OCI-LY3 (cell line): ENCODE results near the gene VPS26C.

Source experiments
- H2AFZ ChIP-seq: fragments of 200-600, 300-600 bp; shearing (Covaris generic); 2 replicates; pipeline ENCODE4 v1.6.0; 2014; ENCODE audit warnings: antibody characterized with exemption, low read depth, low read length
- H3K27ac ChIP-seq: fragments of 200-600, 300-600 bp; sonication (generic); 2 replicates; pipeline ENCODE4 v1.5.1; 2014; ENCODE audit warnings: mild to moderate bottlenecking, low read length, moderate library complexity, mixed read lengths
- H3K27me3 ChIP-seq: fragments of 200-600, 300-600 bp; sonication (generic); 2 replicates; pipeline ENCODE4 v1.6.1; 2014; ENCODE audit warnings: low read depth, low read length, mixed read lengths
- H3K36me3 ChIP-seq: fragments of 200-600, 300-600 bp; sonication (generic); replicated peaks from 2 replicates; pipeline ENCODE3; 2014; ENCODE audit warnings: low read depth, low read length, mixed read lengths
- H3K4me1 ChIP-seq: fragments of 300-600, 200-600 bp; sonication (generic); 2 replicates; pipeline ENCODE4 v1.6.1; 2014; ENCODE audit warnings: low read length, mixed read lengths
- H3K4me2 ChIP-seq: fragments of 200-600, 300-600 bp; sonication (generic); 2 replicates; pipeline ENCODE4 v1.6.1; 2014; ENCODE audit warnings: low read length, mixed read lengths
- H3K4me3 ChIP-seq: fragments of 300-600, 200-600 bp; sonication (generic); 2 replicates; pipeline ENCODE4 v1.5.1; 2014; ENCODE audit warnings: antibody characterized with exemption, mild to moderate bottlenecking, low read length, moderate library complexity
- H3K79me2 ChIP-seq: fragments of 300-600, 200-600 bp; shearing (Covaris generic); 2 replicates; pipeline ENCODE4 v1.6.1; 2014; ENCODE audit warnings: mild to moderate bottlenecking, low read length, mixed read lengths
- H3K9ac ChIP-seq: fragments of 300-600, 200-600 bp; shearing (Covaris generic); 2 replicates; pipeline ENCODE4 v1.6.0; 2014; ENCODE audit warnings: mild to moderate bottlenecking, low read length, moderate library complexity
- H3K9me3 ChIP-seq: fragments of 200-600, 300-600 bp; shearing (Covaris generic); 2 replicates; pipeline ENCODE4 v1.6.1; 2014; ENCODE audit warnings: low read length, mixed read lengths; ENCODE audit not compliant: insufficient read depth
- H4K20me1 ChIP-seq: fragments of 200-600, 300-600 bp; sonication (generic); 2 replicates; pipeline ENCODE4 v1.6.1; 2016; ENCODE audit warnings: low read length, mixed read lengths; ENCODE audit not compliant: insufficient read depth
- EZH2phosphoT487 ChIP-seq: fragments of 200-600 bp; shearing (Covaris generic); IDR thresholded peaks from 2 replicates; pipeline ENCODE4 v1.6.1; 2018; ENCODE audit warnings: antibody characterized with exemption, mixed run types, low read depth
- TF ChIP-seq, protein P1 (sequence below): fragments of 200-600, 300-600 bp; sonication (generic); IDR thresholded peaks from 2 replicates; pipeline ENCODE4 v1.5.1; 2014; ENCODE audit warnings: antibody characterized with exemption, low read length, low read depth

VPS26C gene

DNA sequence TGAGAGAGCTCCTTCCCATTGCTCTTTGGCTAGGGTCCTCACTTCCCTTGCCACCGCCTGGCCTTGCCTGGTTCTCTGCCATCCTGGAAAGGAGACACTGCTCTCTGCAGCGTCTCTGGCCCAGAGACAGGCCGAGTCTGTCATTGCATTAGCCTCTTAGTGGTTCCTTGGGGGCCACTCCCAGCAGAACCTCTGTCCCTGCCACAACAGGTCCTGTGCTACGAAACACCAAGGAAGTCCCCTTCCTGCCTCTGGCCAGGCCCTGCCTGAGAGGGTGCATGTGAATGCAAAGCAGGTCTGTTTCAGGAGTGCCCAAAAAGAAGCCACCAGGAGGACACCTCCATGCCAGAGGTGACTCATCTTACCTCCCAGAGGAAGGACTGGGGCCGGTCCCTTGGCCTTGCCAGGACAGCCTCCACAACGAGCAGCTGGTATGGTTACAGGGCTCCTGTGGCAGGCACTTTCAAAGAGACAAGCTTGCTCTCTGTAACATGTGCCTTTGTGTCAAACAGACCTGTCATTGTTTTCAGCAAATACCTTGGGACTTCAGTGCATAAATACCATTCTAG lies 59.6 kb downstream of the VPS26C start:
- H3K9ac ChIP-seq: no peak overlapping the region
- no peaks in the 10 kb centered on the region for H4K20me1 ChIP-seq
- H3K27me3 ChIP-seq: no peaks in the 10 kb centered on the region
- no peaks in the 10 kb centered on the region for H3K79me2 ChIP-seq
- H3K36me3 ChIP-seq: no peaks in the 10 kb centered on the region
- peak overlapping the region; percentile 2; the same call in 1 of the 2 replicates for H3K4me2 ChIP-seq
- no peaks in the 10 kb centered on the region for H3K9me3 ChIP-seq
- TF ChIP-seq EZH2phosphoT487: no peak
- TF ChIP-seq, protein P1, sequence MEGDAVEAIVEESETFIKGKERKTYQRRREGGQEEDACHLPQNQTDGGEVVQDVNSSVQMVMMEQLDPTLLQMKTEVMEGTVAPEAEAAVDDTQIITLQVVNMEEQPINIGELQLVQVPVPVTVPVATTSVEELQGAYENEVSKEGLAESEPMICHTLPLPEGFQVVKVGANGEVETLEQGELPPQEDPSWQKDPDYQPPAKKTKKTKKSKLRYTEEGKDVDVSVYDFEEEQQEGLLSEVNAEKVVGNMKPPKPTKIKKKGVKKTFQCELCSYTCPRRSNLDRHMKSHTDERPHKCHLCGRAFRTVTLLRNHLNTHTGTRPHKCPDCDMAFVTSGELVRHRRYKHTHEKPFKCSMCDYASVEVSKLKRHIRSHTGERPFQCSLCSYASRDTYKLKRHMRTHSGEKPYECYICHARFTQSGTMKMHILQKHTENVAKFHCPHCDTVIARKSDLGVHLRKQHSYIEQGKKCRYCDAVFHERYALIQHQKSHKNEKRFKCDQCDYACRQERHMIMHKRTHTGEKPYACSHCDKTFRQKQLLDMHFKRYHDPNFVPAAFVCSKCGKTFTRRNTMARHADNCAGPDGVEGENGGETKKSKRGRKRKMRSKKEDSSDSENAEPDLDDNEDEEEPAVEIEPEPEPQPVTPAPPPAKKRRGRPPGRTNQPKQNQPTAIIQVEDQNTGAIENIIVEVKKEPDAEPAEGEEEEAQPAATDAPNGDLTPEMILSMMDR: no peak
- no peak overlapping the region for H3K4me3 ChIP-seq
- peaks cover 13% of the 10 kb centered on the region for H3K4me1 ChIP-seq
- no peak overlapping the region for H2AFZ ChIP-seq
- no peak overlapping the region for H3K27ac ChIP-seq

DNA sequence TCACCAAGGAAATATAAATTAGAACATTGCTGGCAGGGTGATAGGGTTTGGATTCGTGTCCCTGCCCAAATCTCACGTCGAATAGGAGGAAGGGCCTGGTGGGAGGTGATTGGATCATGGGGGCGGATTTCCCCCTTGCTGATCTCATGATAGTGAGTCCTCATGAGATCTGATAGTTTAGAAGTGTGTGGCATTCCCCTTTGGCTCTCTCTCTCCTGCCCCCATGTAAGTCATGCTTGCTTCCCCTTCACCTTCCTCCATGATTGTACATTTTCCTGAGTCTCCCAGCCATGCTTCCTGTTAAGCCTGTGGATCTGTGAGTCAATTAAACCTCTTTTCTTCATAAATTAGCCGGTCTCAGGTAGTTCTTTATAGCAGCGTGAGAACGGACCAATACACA lies 60.6 kb downstream of the VPS26C start:
- H2AFZ ChIP-seq: no peak overlapping the region
- peaks cover 13% of the 10 kb centered on the region for H3K4me1 ChIP-seq
- H3K27ac ChIP-seq: no peak overlapping the region
- no peak overlapping the region for H3K4me3 ChIP-seq
- peaks cover 2% of the 10 kb centered on the region for H3K36me3 ChIP-seq
- no peak overlapping the region for H3K9ac ChIP-seq
- no peaks in the 10 kb centered on the region for H4K20me1 ChIP-seq
- H3K79me2 ChIP-seq: no peaks in the 10 kb centered on the region
- TF ChIP-seq EZH2phosphoT487: no peak
- TF ChIP-seq, protein P1: no peak
- H3K9me3 ChIP-seq: no peaks in the 10 kb centered on the region
- H3K27me3 ChIP-seq: no peaks in the 10 kb centered on the region
- H3K4me2 ChIP-seq: no peak overlapping the region

DNA sequence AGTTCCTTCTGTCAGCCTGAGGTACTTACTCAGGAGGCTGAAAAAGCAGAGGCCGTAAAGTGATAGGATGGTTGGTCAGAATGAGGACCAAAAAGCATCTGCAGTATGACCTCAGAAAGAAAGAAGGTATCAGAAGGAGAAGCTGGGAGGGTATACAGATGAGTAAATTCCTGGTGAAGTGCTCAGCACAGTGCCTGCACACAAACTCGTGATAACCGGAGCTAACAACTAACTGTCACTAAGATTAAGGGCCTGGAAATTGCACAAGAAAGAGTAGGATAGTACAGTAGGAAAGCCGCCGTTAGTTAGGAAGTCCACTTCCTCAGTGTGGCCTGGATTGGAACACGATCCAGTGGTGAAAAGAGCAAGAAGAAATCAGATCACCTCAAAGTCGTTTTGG lies 62.6 kb downstream of the VPS26C start:
- Histone ChIP-seq H3K27ac (no peak overlapping the region), H3K36me3 (peaks cover 11% of the 10 kb centered on the region), H3K79me2 (no peaks in the 10 kb centered on the region), H3K9ac (no peak overlapping the region), H3K4me2 (no peak overlapping the region), H3K4me1 (peaks cover 13% of the 10 kb centered on the region), H4K20me1 (no peaks in the 10 kb centered on the region), H3K9me3 (no peaks in the 10 kb centered on the region), H2AFZ (no peak overlapping the region), H3K27me3 (no peaks in the 10 kb centered on the region), H3K4me3 (no peak overlapping the region)
- TF ChIP-seq, protein P1: no peak
- TF ChIP-seq EZH2phosphoT487: no peak

DNA sequence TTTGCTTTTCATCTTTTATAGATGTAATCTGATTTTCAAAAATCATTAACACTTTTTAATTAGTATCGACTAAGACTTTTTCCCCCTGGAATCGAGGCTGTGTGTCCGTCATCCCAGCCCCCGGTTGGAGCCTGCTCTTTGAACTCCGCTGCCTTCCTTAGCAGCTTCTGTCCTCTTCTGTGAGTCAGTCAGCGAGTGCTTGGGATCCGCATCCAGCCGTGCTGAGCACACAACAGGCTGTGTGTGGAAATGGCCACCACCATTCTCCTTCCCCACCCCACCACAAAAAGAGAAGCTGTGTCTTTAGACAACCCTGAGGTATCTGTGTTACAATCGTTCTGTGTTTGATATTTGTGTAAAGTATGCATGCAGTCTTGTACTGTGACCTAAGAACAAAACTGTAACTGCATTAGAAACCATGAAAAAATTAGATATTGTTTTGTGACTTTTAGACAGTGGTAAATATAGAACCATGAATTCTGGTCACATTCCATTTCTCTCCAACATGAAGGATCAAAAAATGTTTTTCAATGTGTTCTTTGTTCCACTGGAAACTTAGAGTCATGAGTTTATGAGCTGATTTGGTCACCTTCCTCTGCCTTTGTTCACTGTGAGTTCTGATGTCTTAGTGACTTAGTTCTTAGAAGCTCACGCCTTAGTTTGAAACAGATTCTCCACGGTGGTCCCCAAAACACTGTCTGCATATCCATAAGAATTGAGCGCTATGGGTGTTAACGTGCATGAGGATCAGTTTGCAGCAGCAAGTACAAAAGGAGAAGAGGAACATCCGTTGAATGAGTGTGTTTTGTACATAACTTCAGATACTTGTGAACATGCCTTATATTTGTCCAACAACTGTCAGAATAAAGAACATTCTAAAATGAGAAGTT lies 64.7 kb downstream of the VPS26C start:
- Histone ChIP-seq H2AFZ (no peak overlapping the region), H3K36me3 (peaks cover 15% of the 10 kb centered on the region), H3K9ac (no peak overlapping the region)

More for the DNA sequence above, 64.7 kb downstream of the VPS26C start:
- no peaks in the 10 kb centered on the region for H3K79me2 ChIP-seq
- H3K4me1 ChIP-seq: peaks cover 3% of the 10 kb centered on the region
- H4K20me1 ChIP-seq: no peaks in the 10 kb centered on the region
- no peaks in the 10 kb centered on the region for H3K27me3 ChIP-seq
- H3K4me3 ChIP-seq: no peak overlapping the region
- H3K27ac ChIP-seq: no peak overlapping the region
- H3K4me2 ChIP-seq: no peak overlapping the region
- no peaks in the 10 kb centered on the region for H3K9me3 ChIP-seq
- TF ChIP-seq, protein P1: no peak
- no peak for TF ChIP-seq EZH2phosphoT487
